HG02970 (cell line): ENCODE measurements around the gene RPS15.

ENCODE experiments used
- ATAC-seq: cut with Tn5 transposase; IDR thresholded peaks from one replicate; pipeline ENCODE4 v1.9.1; 2021; ENCODE audit warnings: mild to moderate bottlenecking, moderate library complexity, moderate number of reproducible peaks; ENCODE audit not compliant: unreplicated experiment, low FRiP score

Gene RPS15

DNA sequence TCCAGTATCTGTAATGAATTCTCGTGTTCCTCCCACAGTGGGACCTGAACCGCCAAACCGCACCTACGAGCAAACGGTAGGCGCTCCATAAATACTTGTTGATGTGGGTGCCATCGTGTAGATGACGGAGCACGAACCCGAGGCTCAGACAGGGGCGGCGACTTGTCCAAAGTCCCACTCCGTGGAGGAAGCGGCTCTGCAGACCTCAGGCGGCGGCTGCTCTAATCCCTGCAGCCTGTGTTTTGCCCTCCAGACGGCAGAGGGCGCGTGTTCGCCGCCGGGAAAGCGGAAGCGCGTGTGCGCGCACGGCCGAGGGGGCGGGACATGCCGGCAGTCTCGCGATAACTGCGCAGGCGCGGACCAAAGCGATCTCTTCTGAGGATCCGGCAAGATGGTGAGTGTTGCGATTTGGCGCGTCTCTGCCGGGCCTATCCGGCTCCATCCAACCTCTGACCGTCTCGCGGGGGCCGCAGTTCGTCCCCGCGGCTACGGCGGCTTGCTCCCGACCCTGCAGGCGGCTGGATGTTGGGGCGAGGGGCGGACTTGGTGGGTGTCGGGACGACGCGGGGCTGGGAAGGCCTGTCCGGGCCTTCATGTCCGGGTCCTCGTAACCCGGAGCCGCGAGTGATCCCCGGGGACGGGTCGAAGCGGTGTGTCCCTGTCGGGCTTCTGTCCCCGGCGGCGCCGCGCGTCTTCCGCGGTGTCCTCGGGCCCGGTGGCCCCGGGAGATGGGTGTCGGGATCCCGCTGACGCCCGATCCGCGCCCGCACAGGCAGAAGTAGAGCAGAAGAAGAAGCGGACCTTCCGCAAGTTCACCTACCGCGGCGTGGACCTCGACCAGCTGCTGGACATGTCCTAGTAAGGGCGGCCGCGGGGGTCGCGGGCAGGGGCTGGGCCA is at the start of gene RPS15:
Gene RPS15, plus strand, starts transcription at position 362 of the 898 bp plus-strand sequence. Its CDS starts 30 bp downstream, at position 392.
- ATAC-seq, result peak; percentile 85

GRCh38 chr19:1388637-1389026 is 49.6 kb upstream of the RPS15 start:
- no peak for ATAC-seq

DNA sequence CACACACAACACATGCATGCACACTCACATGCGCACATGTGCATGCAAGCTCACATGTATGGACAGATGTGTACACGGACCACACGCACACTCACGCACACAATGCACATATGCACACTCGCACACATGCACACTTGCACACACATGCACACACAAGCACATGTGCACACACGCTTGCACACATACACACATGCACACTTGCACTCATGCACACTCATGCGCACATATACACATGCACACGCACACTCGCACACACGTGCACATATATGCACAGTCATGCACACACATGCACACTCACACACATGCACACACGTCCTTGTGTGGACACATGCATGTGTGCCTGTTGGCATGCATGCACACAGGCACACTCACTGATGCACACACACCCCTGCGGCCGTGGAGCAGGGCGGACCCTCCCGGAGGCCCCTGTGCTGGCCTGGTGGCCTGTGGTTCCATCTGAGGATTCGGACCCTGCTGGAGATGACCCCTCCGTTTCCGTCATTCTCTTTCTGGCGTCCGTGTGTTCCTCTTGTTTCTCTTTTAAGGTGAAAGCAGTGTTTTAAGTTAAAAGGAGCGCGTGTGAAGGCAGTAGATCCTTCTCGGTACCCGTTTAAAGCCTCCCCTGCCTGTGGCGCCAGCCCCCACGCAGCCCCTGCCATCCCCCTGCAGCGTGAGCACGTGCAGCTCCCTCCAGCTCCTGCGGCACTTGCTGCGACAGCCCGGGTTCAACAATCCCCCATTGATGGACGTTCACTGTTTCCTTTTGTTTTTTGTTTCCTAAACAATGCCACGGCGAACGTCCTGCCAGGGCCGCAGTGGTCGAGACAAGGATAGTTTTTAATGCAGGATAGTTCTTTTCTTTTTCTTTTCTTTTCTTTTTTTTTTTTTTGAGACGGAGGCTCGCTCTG is 48.9 kb upstream of the RPS15 start:
- ATAC-seq, result no peak

- ATAC-seq, result no peak
Measured at GRCh38 chr19:1390890-1391423, 47.2 kb upstream of the RPS15 start.

- ATAC-seq, result no peak
Measured at GRCh38 chr19:1392407-1392806, 45.8 kb upstream of the RPS15 start.

DNA sequence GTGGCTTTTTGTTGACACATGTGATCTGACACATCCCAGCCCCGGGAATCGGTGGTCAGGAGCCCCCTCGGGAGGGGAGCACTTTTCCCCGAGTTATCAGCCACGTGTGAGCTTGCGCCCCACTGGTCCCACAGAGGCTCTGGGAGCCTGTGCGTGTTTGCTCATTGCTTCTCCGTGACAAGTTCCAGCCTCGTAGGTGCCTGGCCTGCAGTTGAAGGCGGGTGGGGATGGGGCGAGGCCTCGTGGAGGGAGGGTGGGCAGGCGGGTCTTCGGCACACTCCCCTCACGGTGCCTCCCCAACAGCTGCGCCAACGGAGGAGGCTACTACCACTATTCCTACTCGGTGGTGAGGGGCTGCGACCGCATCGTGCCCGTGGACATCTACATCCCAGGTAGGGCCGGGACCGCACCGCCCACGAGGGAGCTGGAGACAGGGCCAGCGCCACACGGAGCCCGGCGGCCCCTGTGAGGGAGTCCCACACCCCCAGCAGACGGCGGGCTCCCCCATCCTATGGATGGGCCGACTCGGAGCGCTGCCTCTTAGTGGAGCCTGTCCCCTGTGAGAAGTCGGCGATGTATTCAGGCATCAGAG is 45.2 kb upstream of the RPS15 start:
- ATAC-seq, result no peak

- no peak for ATAC-seq
Measured at GRCh38 chr19:1393841-1394240, 44.4 kb upstream of the RPS15 start.

DNA sequence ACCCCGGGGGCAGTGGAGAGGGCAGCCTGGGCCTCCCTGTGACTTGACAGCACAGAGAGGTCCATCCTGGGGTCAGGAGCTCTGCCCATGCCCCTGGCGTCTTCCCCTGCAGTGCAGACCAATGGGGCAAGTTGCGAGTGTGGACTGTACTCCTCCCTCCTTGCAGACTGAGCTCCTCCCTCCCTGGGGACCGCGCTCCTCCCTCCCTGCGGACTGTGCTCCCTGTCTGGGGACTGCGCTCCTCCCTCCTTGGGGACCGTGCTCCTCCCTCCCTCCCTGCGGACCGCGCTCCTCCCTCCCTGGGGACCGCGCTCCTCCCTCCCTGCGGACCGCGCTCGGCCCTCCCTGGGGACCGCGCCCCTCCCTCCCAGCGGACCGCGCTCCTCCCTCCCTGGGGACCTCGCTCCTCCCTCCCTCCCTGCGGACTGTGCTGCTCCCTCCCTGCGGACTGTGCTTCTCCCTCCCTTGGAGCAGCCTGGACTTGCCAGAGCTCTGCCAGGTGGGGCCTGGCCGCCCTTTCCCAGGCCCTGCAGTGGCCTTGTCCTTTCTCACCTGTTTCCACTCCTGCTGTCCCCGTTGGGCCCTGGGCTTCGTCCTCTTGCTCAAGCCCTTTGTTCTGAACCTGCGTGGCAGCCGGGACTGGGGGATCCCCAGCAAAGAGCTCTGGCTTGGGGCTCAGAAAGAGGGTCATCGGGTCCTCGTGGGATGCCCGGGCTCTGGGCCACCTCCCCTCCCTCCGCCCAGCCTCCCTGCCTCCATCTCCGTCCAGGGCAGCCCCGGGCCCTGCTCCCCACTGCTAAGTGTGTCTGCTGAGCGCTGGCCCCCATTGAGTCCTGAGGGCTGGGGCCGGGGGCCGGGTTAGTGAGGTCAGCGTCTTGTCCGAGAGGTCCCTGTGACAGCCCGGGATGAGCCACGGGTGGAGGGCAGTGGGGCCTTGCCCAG is 43.7 kb upstream of the RPS15 start:
- no peak for ATAC-seq

- ATAC-seq, result no peak
Measured at GRCh38 chr19:1395194-1396018, 42.8 kb upstream of the RPS15 start.

DNA sequence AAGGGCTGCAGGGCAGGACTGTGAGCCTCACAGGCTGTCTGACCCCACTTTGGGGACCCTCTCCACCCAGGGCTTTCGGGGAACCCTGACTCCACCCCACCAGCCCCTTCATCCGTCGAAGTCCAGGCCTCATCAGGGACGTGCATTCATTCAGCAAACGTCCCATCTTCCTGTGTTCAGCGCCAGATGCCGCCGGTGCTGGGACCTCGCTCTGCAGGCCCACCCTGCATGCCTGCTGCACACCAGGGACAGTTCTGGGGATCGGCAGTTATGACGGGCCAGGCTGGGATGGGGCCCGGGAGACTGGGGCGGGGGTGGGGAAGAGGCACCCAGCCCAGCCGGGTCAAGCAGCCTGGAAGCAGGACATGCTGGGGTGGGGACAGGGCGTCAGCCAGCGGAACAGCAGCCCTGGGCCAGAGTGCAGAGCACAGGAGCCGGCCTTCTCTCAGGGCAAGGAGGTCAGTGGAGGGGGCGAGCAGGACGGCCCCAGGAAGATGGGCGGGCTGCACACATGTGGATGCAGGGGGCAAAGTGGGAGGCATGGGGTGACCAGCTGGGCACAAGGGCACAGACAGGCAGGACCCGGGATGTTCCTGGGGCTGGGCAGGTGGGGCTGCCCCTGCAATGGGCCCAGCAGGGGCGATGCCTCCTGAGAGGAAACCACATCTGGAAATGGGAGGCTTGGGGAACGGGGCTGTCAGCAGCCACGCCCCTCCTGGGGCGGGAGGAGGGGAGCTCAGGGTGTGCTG is 42.0 kb upstream of the RPS15 start:
- no peak for ATAC-seq

DNA sequence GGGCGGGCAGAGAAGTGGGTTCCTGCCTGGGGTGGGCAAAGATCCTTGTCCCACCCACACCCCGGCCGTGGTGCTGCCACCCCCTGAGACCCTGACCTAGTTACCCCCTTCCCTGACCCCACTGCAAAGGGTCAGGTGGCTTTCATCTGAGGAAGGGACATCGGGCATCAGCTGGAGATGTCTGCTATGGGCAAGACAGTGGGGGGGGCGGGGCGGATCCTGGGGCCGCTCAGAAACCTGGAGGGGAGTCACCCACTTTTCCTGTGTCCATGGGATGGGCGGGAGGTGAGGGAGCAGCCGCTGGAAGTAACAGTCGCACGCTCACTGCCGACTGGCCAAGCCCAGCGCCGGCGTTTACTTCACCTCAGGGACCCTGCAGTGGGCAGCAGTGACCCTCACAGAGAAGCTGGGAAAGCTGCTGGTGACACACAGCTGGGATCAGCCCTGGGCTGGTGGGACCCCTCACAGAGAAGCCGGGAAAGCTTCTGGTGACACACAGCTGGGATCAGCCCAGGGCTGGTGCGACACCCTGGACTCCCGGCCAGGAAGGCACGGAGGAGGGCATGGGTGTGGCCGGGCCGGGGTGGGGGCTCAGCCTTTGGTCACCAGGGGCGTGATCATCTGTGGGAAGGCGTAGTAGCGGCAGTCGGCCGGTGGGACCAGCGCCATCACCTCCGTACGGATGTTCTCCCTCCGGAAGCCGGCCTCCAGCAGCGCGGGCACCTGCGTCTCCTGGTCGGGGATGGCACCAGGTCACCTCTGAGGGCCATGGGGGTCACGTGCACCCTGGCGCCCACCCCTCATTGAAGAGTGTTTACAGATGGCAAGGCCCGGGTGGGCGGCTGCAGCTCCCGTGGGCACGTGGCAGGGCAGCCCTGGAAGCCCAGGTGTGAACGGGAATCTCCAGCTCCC is 41.2 kb upstream of the RPS15 start:
- ATAC-seq, result no peak

- no peak for ATAC-seq
Measured at GRCh38 chr19:1397838-1398237, 40.4 kb upstream of the RPS15 start.

GRCh38 chr19:1399079-1399478 is 39.1 kb upstream of the RPS15 start:
- no peak for ATAC-seq

GRCh38 chr19:1399745-1400144 is 38.5 kb upstream of the RPS15 start:
- ATAC-seq, result no peak

DNA sequence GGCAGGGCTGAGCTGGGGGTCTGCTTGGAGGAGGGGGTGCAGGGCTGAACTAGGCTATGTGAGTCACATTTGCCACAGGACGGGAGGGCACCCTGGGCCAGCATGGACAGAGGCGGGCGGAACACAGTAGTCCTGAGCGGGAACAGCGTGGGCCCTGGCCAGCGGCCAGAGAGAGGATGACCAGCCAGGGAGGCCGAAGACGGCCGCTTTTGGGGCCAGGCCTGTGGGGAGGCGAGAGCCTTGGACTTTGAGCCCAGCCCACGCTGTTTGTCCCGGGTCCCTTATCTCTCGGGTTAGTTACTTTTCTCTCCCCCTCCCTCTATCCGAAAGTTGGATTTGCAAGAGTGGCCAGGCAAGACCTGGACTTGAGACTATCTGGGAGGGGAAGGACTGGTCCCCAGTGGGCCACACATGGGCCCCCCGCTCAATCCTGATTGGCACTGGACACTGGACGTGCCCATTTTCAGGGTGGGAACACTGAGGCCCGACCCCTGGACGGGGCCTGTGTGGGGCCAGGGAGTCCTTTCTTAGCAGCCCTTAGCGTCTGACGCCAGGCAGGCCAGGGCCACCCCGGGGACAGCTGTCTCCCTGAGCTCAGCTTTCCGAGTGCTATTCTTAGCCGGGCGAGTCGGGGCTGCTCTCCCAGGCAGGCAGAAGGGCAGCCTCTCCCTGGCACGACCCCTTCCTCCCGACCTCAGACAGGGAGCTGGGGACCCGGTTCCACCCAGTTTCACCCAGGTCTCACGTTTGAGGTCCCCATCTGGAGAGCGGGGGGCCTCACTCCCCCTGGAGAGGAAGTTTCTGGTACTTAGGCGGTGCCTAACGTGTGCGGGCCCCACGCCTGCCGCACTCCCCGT is 37.7 kb upstream of the RPS15 start:
- no peak for ATAC-seq
